Measurements from ENCODE around the gene KPNA4. TPM values are rescaled to one million over a fixed set of nuclear protein-coding genes. Genes with fewer than 3 reads are reported as not detected.
"Not testable (repeated sequence)": the region's sequence is repeated elsewhere in the genome, so short reads cannot be mapped to it uniquely, and the experiment has no call there.

KPNA4 gene
- total RNA-seq, 1 donor from 2014 or later: 39.7 TPM

- no peak for DNase-seq (ENCODE audit: extremely low read depth, low read depth, low spot score)
Measured at GRCh38 chr3:160574636-160575035, 9.3 kb upstream of the KPNA4 start.

- not testable (repeated sequence) for DNase-seq (ENCODE audit: extremely low read depth, low read depth, low spot score)
Measured at GRCh38 chr3:160573955-160574525, 8.7 kb upstream of the KPNA4 start.

- DNase-seq (ENCODE audit: extremely low read depth, low read depth, low spot score): no peak
Measured at GRCh38 chr3:160569894-160570652, 4.7 kb upstream of the KPNA4 start.

- no peak for DNase-seq (ENCODE audit: extremely low read depth, low read depth, low spot score)
Measured at GRCh38 chr3:160568989-160569388, 3.6 kb upstream of the KPNA4 start.

GRCh38 chr3:160567774-160568173 lies 2.4 kb upstream of the KPNA4 start:
- no peak for DNase-seq (ENCODE audit: extremely low read depth, low read depth, low spot score)

GRCh38 chr3:160566499-160566898 lies 1.1 kb upstream of the KPNA4 start:
- DNase-seq (ENCODE audit: extremely low read depth, low read depth, low spot score): no peak

GRCh38 chr3:160564949-160565441 lies 376 bp downstream of the KPNA4 start:
- no peak for DNase-seq (ENCODE audit: extremely low read depth, low read depth, low spot score)

GRCh38 chr3:160564258-160564911 lies 986 bp downstream of the KPNA4 start:
- no peak for DNase-seq (ENCODE audit: extremely low read depth, low read depth, low spot score)

GRCh38 chr3:160562952-160563351 lies 2.4 kb downstream of the KPNA4 start:
- no peak for DNase-seq (ENCODE audit: extremely low read depth, low read depth, low spot score)

- no peak for DNase-seq (ENCODE audit: extremely low read depth, low read depth, low spot score)
Measured at GRCh38 chr3:160557571-160557970, 7.8 kb downstream of the KPNA4 start.

- DNase-seq (ENCODE audit: extremely low read depth, low read depth, low spot score): no peak
Measured at GRCh38 chr3:160556141-160556540, 9.2 kb downstream of the KPNA4 start.

GRCh38 chr3:160554980-160555379 lies 10.4 kb downstream of the KPNA4 start:
- no peak for DNase-seq (ENCODE audit: extremely low read depth, low read depth, low spot score)

GRCh38 chr3:160553827-160554226 lies 11.5 kb downstream of the KPNA4 start:
- no peak for DNase-seq (ENCODE audit: extremely low read depth, low read depth, low spot score)

GRCh38 chr3:160546727-160547126 lies 18.6 kb downstream of the KPNA4 start:
- no peak for DNase-seq (ENCODE audit: extremely low read depth, low read depth, low spot score)

- no peak for DNase-seq (ENCODE audit: extremely low read depth, low read depth, low spot score)
Measured at GRCh38 chr3:160545504-160545871, 19.9 kb downstream of the KPNA4 start.

- DNase-seq (ENCODE audit: extremely low read depth, low read depth, low spot score): no peak
Measured at GRCh38 chr3:160544844-160545503, 20.4 kb downstream of the KPNA4 start.

GRCh38 chr3:160540551-160540950 lies 24.8 kb downstream of the KPNA4 start:
- DNase-seq (ENCODE audit: extremely low read depth, low read depth, low spot score): no peak

GRCh38 chr3:160538895-160539294 lies 26.5 kb downstream of the KPNA4 start:
- no peak for DNase-seq (ENCODE audit: extremely low read depth, low read depth, low spot score)

- DNase-seq (ENCODE audit: extremely low read depth, low read depth, low spot score): no peak
Measured at GRCh38 chr3:160537729-160538128, 27.6 kb downstream of the KPNA4 start.

- DNase-seq (ENCODE audit: extremely low read depth, low read depth, low spot score): no peak
Measured at GRCh38 chr3:160532371-160532770, 33.0 kb downstream of the KPNA4 start.

GRCh38 chr3:160531311-160531710 lies 34.1 kb downstream of the KPNA4 start:
- DNase-seq (ENCODE audit: extremely low read depth, low read depth, low spot score): peak; percentile 12

All from glomerular endothelial cell (primary cell).